Astrocyte (in vitro differentiated cells and primary cell): ENCODE measurements around the gene MYPN. TPM values are rescaled to one million over a fixed set of nuclear protein-coding genes. Genes with fewer than 3 reads are reported as not detected.

Experiments
- DNase-seq: peaks from one replicate; pipeline ENCODE4 v3.0.0-alpha.2; 2010; ENCODE audit warnings: low read depth
- FAIRE-seq: peaks from 2 replicates; lab custom pipeline; 2011; peaks lifted over from hg19 to GRCh38; lab: Jason Lieb, UNC
- H2AFZ ChIP-seq: 2 replicates; pipeline ENCODE4 v1.6.0; 2012; ENCODE audit warnings: low read depth, low read length, inconsistent platforms
- H3K27ac ChIP-seq: 2 replicates; pipeline ENCODE4 v1.5.1; 2011; ENCODE audit warnings: low read depth, low read length, inconsistent platforms
- H3K27me3 ChIP-seq: 2 replicates; pipeline ENCODE4 v1.6.0; 2011; ENCODE audit warnings: low read length, inconsistent platforms; ENCODE audit not compliant: insufficient read depth
- H3K36me3 ChIP-seq: 2 replicates; pipeline ENCODE4 v1.5.1; 2011; ENCODE audit warnings: low read length, inconsistent platforms; ENCODE audit not compliant: insufficient read depth
- H3K4me1 ChIP-seq: 2 replicates; pipeline ENCODE4 v1.5.1; 2011; ENCODE audit warnings: low read length, inconsistent platforms; ENCODE audit not compliant: insufficient read depth
- H3K4me2 ChIP-seq: 2 replicates; pipeline ENCODE4 v1.6.0; 2012; ENCODE audit warnings: low read length, inconsistent platforms
- H3K4me3 ChIP-seq: 2 replicates; pipeline ENCODE4 v1.5.1; 2011; ENCODE audit warnings: low read depth, mild to moderate bottlenecking, low read length, inconsistent platforms; ENCODE audit not compliant: insufficient read depth
- H3K79me2 ChIP-seq: 2 replicates; pipeline ENCODE4 v1.6.0; 2012; ENCODE audit warnings: mild to moderate bottlenecking, low read length, inconsistent platforms; ENCODE audit not compliant: insufficient read depth
- H3K9ac ChIP-seq: 2 replicates; pipeline ENCODE4 v1.6.0; 2012; ENCODE audit warnings: mild to moderate bottlenecking, low read length, inconsistent platforms
- H3K9me3 ChIP-seq: 2 replicates; pipeline ENCODE4 v1.5.1; 2012; ENCODE audit warnings: low read depth, mild to moderate bottlenecking, low read length, inconsistent platforms; ENCODE audit not compliant: insufficient read depth
- H4K20me1 ChIP-seq: 2 replicates; pipeline ENCODE4 v1.6.0; 2012; ENCODE audit warnings: low read length, inconsistent platforms; ENCODE audit not compliant: insufficient read depth
- H3K27ac Mint-ChIP-seq: one replicate; pipeline ENCODE4 v1.8.0; 2021; ENCODE audit warnings: mild to moderate bottlenecking, mixed read lengths; ENCODE audit not compliant: unreplicated experiment
- H3K27me3 Mint-ChIP-seq: one replicate; pipeline ENCODE4 v1.8.0; 2021; ENCODE audit warnings: low read depth, mixed read lengths; ENCODE audit not compliant: unreplicated experiment
- H3K36me3 Mint-ChIP-seq: one replicate; pipeline ENCODE4 v1.8.0; 2021; ENCODE audit warnings: low read depth, mixed read lengths; ENCODE audit not compliant: unreplicated experiment
- H3K4me1 Mint-ChIP-seq: one replicate; pipeline ENCODE4 v1.8.0; 2021; ENCODE audit warnings: low read depth, mixed read lengths; ENCODE audit not compliant: unreplicated experiment
- H3K4me3 Mint-ChIP-seq: one replicate; pipeline ENCODE4 v1.8.0; 2021; ENCODE audit warnings: mild to moderate bottlenecking, moderate library complexity, mixed read lengths; ENCODE audit not compliant: unreplicated experiment
- H3K9me3 Mint-ChIP-seq: one replicate; pipeline ENCODE4 v1.8.0; 2021; ENCODE audit warnings: mild to moderate bottlenecking, mixed read lengths; ENCODE audit not compliant: unreplicated experiment
- CTCF ChIP-seq: IDR thresholded peaks from 2 replicates; pipeline ENCODE4 v1.5.1; 2011; ENCODE audit warnings: low read depth, mild to moderate bottlenecking, inconsistent platforms, low read length, moderate library complexity; ENCODE audit not compliant: insufficient read depth
- EZH2 ChIP-seq: IDR thresholded peaks from 2 replicates; pipeline ENCODE4 v1.6.1; 2012; ENCODE audit warnings: mild to moderate bottlenecking, low read length, inconsistent platforms; ENCODE audit not compliant: insufficient read depth
- total RNA-seq: library from RNA; stranded (reverse); gene quantifications from 2 replicates; pipeline ENCODE4 v1.2.1, GENCODE V29; 2021

The MYPN gene
- total RNA-seq, 1 donor from 2014 or later: 0.11 TPM

- Mint-ChIP-seq H3K36me3 (no peaks in the 10 kb centered on the region), H3K9me3 (no peaks in the 10 kb centered on the region), H3K27me3 (no peaks in the 10 kb centered on the region), H3K4me3 (no peak overlapping the region), H3K4me1 (peaks cover 29% of the 10 kb centered on the region), H3K27ac (no peak overlapping the region)
- H3K27ac ChIP-seq: no peak overlapping the region
- no peaks in the 10 kb centered on the region for H3K79me2 ChIP-seq
- FAIRE-seq (no peak), DNase-seq (no peak)
- H4K20me1 ChIP-seq: no peaks in the 10 kb centered on the region
- H3K4me2 ChIP-seq: no peak overlapping the region
- no peaks in the 10 kb centered on the region for H3K27me3 ChIP-seq
- H3K36me3 ChIP-seq: no peaks in the 10 kb centered on the region
- TF ChIP-seq CTCF (no peak), EZH2 (no peak)
- H3K9me3 ChIP-seq: no peaks in the 10 kb centered on the region
- H3K9ac ChIP-seq: no peak overlapping the region
- H3K4me3 ChIP-seq: no peak overlapping the region
- no peak overlapping the region for H2AFZ ChIP-seq
- H3K4me1 ChIP-seq: peaks cover 28% of the 10 kb centered on the region
Observed at GRCh38 chr10:68103901-68104300, 5.4 kb upstream of the MYPN start.

GRCh38 chr10:68105820-68106219 is 3.5 kb upstream of the MYPN start:
- no peak overlapping the region for H2AFZ ChIP-seq
- peaks cover 16% of the 10 kb centered on the region for H3K4me1 ChIP-seq
- H3K27ac ChIP-seq: peak overlapping the region; percentile 40
- no peaks in the 10 kb centered on the region for H3K27me3 ChIP-seq
- no peaks in the 10 kb centered on the region for H3K79me2 ChIP-seq
- Mint-ChIP-seq H3K4me1 (peaks cover 18% of the 10 kb centered on the region), H3K4me3 (no peak overlapping the region), H3K27ac (peak overlapping the region; percentile 41), H3K36me3 (no peaks in the 10 kb centered on the region), H3K27me3 (no peaks in the 10 kb centered on the region), H3K9me3 (no peaks in the 10 kb centered on the region)
- H3K9me3 ChIP-seq: no peaks in the 10 kb centered on the region
- TF ChIP-seq EZH2 (no peak), CTCF (no peak)
- no peaks in the 10 kb centered on the region for H3K36me3 ChIP-seq
- H3K4me3 ChIP-seq: peak overlapping the region; percentile 25
- H4K20me1 ChIP-seq: no peaks in the 10 kb centered on the region
- peak overlapping the region; percentile 70 for H3K4me2 ChIP-seq
- peak; percentile 73 for FAIRE-seq
- peak overlapping the region; percentile 1 for H3K9ac ChIP-seq
- DNase-seq: peak; percentile 58

GRCh38 chr10:68106656-68107055 is 2.6 kb upstream of the MYPN start:
- no peaks in the 10 kb centered on the region for H3K36me3 Mint-ChIP-seq
- H3K4me1 ChIP-seq: peaks cover 16% of the 10 kb centered on the region
- H3K27ac Mint-ChIP-seq: peak overlapping the region; percentile 84
- no peaks in the 10 kb centered on the region for H4K20me1 ChIP-seq
- no peaks in the 10 kb centered on the region for H3K79me2 ChIP-seq
- peak overlapping the region; percentile 70 for H3K4me2 ChIP-seq
- DNase-seq (peak; percentile 98), FAIRE-seq (peak; percentile 97)
- TF ChIP-seq CTCF (no peak), EZH2 (no peak)
- no peaks in the 10 kb centered on the region for H3K27me3 Mint-ChIP-seq
- peak overlapping the region; percentile 40 for H3K27ac ChIP-seq
- H3K4me1 Mint-ChIP-seq: peaks cover 18% of the 10 kb centered on the region
- H3K4me3 ChIP-seq: no peak overlapping the region
- no peaks in the 10 kb centered on the region for H3K9me3 ChIP-seq
- H3K4me3 Mint-ChIP-seq: no peak overlapping the region
- no peaks in the 10 kb centered on the region for H3K36me3 ChIP-seq
- no peak overlapping the region for H2AFZ ChIP-seq
- H3K9ac ChIP-seq: peak overlapping the region; percentile 1
- no peaks in the 10 kb centered on the region for H3K9me3 Mint-ChIP-seq
- H3K27me3 ChIP-seq: no peaks in the 10 kb centered on the region
